Dedifferentiated amniotic fluid mesenchymal stem cell (primary cell): Measurements from ENCODE around the gene NARS2.
"Not testable (repeated sequence)": the region's sequence is repeated elsewhere in the genome, so short reads cannot be mapped to it uniquely, and the experiment has no call there.

Experiments
- DNase-seq: peaks from one replicate; pipeline ENCODE4 v3.0.0-alpha.2; 2016; ENCODE audit errors: extremely low spot score

Gene NARS2

GRCh38 chr11:78574386-78575381 is at the start of gene NARS2:
Gene NARS2, minus strand, starts transcription at chr11:78574864. Its CDS starts 376 bp downstream, at chr11:78574488.
- peak; percentile 98 for DNase-seq

GRCh38 chr11:78622666-78623065 is 48.0 kb upstream of the NARS2 start:
- no peak for DNase-seq

- no peak for DNase-seq
Measured at GRCh38 chr11:78620159-78620558, 45.5 kb upstream of the NARS2 start.

- DNase-seq: no peak
Measured at GRCh38 chr11:78615724-78616123, 41.1 kb upstream of the NARS2 start.

- DNase-seq: no peak
Measured at GRCh38 chr11:78613378-78613813, 38.7 kb upstream of the NARS2 start.

GRCh38 chr11:78612721-78613377 is 38.2 kb upstream of the NARS2 start:
- DNase-seq: no peak

GRCh38 chr11:78609321-78609720 is 34.7 kb upstream of the NARS2 start:
- DNase-seq: not testable (repeated sequence)

GRCh38 chr11:78607696-78608095 is 33.0 kb upstream of the NARS2 start:
- DNase-seq: no peak

GRCh38 chr11:78606667-78607066 is 32.0 kb upstream of the NARS2 start:
- no peak for DNase-seq

GRCh38 chr11:78605296-78605695 is 30.6 kb upstream of the NARS2 start:
- DNase-seq: no peak

- no peak for DNase-seq
Measured at GRCh38 chr11:78603792-78604191, 29.1 kb upstream of the NARS2 start.

GRCh38 chr11:78602771-78603170 is 28.1 kb upstream of the NARS2 start:
- DNase-seq: not testable (repeated sequence)

- DNase-seq: not testable (repeated sequence)
Measured at GRCh38 chr11:78601066-78601465, 26.4 kb upstream of the NARS2 start.

GRCh38 chr11:78597579-78597978 is 22.9 kb upstream of the NARS2 start:
- not testable (repeated sequence) for DNase-seq

- DNase-seq: no peak
Measured at GRCh38 chr11:78595436-78596130, 20.9 kb upstream of the NARS2 start.

GRCh38 chr11:78594814-78595213 is 20.1 kb upstream of the NARS2 start:
- no peak for DNase-seq

- no peak for DNase-seq
Measured at GRCh38 chr11:78588517-78588916, 13.9 kb upstream of the NARS2 start.

- DNase-seq: no peak
Measured at GRCh38 chr11:78587446-78587845, 12.8 kb upstream of the NARS2 start.

- no peak for DNase-seq
Measured at GRCh38 chr11:78586452-78587046, 11.9 kb upstream of the NARS2 start.

GRCh38 chr11:78583889-78584288 is 9.2 kb upstream of the NARS2 start:
- no peak for DNase-seq

GRCh38 chr11:78577495-78577894 is 2.8 kb upstream of the NARS2 start:
- DNase-seq: no peak
